DOHH2 (cell line): ENCODE measurements around the gene AVPI1.

ENCODE experiments used
- EZH2phosphoT487 ChIP-seq: fragments of 200-600 bp; sonication (generic); IDR thresholded peaks from 2 replicates; pipeline ENCODE4 v1.6.1; 2017; ENCODE audit warnings: borderline replicate concordance, mild to moderate bottlenecking, antibody characterized with exemption, low read length, moderate library complexity, mixed read lengths
- TF ChIP-seq, protein P1 (sequence below): fragments of 200-600 bp; sonication (generic); IDR thresholded peaks from one replicate; pipeline ENCODE4 v1.5.1; 2014; ENCODE audit warnings: antibody characterized with exemption, mild to moderate bottlenecking, low read depth, low read length; ENCODE audit not compliant: poor library complexity, severe bottlenecking

DNA sequence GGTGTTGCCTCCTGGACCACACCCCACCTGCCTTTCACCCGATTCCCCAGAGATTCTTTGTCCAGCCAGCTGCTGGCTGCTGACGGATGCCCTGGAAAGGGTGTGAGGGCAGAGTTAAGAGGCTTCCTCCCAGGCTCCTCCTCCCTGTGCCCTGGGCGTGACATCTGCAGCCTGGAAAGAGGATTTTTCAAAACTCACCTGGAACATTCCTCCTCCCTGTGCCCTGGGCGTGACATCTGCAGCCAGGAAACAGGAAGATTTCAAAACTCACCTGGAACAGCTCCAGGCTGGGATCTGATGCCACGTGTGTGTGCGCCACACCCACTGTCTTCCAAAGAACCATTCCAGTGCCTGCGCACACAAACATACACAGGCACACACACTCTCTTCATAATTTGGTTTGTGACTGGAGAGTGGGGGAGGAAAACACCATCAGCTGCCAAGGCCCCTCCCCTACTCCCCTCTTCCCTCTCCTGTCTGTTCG, 31.7 kb upstream of the AVPI1 start:
- TF ChIP-seq, protein P1, sequence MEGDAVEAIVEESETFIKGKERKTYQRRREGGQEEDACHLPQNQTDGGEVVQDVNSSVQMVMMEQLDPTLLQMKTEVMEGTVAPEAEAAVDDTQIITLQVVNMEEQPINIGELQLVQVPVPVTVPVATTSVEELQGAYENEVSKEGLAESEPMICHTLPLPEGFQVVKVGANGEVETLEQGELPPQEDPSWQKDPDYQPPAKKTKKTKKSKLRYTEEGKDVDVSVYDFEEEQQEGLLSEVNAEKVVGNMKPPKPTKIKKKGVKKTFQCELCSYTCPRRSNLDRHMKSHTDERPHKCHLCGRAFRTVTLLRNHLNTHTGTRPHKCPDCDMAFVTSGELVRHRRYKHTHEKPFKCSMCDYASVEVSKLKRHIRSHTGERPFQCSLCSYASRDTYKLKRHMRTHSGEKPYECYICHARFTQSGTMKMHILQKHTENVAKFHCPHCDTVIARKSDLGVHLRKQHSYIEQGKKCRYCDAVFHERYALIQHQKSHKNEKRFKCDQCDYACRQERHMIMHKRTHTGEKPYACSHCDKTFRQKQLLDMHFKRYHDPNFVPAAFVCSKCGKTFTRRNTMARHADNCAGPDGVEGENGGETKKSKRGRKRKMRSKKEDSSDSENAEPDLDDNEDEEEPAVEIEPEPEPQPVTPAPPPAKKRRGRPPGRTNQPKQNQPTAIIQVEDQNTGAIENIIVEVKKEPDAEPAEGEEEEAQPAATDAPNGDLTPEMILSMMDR = no peak
- no peak for TF ChIP-seq EZH2phosphoT487
